Lower lobe of right lung (tissue), 2 donors: ENCODE measurements around the gene GDPD1. TPM values are rescaled to one million over a fixed set of nuclear protein-coding genes. Genes with fewer than 3 reads are reported as not detected.
"Not testable (repeated sequence)": the region's sequence is repeated elsewhere in the genome, so short reads cannot be mapped to it uniquely, and the experiment has no call there.

Experiments used
- ATAC-seq, 2 donors: fragments of 200-7000 bp; cut with Tn5 transposase; one replicate each; pipeline ENCODE4 v1.9.1; 2020 to 2022; ENCODE audit warnings: mild to moderate bottlenecking in 2 of 2, moderate library complexity in 2 of 2
- DNase-seq: peaks from one replicate; pipeline ENCODE4 v3.0.0-alpha.2; 2020
- H3K27ac ChIP-seq: fragments of 200-600 bp; one replicate; pipeline ENCODE4 v1.8.0; 2022
- H3K27me3 ChIP-seq: fragments of 200-600 bp; one replicate; pipeline ENCODE4 v1.8.0; 2022; ENCODE audit warnings: low read depth
- H3K36me3 ChIP-seq: fragments of 200-600 bp; one replicate; pipeline ENCODE4 v1.8.0; 2022; ENCODE audit warnings: mild to moderate bottlenecking
- H3K4me1 ChIP-seq: fragments of 200-600 bp; one replicate; pipeline ENCODE4 v1.8.0; 2022
- H3K4me3 ChIP-seq: fragments of 200-600 bp; one replicate; pipeline ENCODE4 v1.8.0; 2022; ENCODE audit warnings: mild to moderate bottlenecking
- H3K9me3 ChIP-seq: fragments of 200-600 bp; one replicate; pipeline ENCODE4 v1.8.0; 2022
- CTCF ChIP-seq: fragments of 200-600 bp; IDR thresholded peaks from one replicate; pipeline ENCODE4 v1.8.0; 2022; ENCODE audit warnings: antibody characterized with exemption, mild to moderate bottlenecking
- intact Hi-C: fragments of 100-400 bp; cut with DNase I; formaldehyde crosslinking; loops from one replicate; pipeline ENCODE4 v1.11.0; 2022
- total RNA-seq: library from RNA; stranded (reverse); fragmentation: NEBNext Ultra II Directional; extraction: Animal tissue kit (Norgen Biotek cat#: 25700); gene quantifications from one replicate; pipeline ENCODE4 v1.2.1, GENCODE V29; 2021
- donor health status: DM: no; HTN: yes; CAD: no; lungs with severe emphysema.

The GDPD1 gene
- total RNA-seq, 1 donor from 2014 or later, result 5.3 TPM

GRCh38 chr17:59277031-59277430 is 56.7 kb downstream of the GDPD1 start:
- no peaks in the 10 kb centered on the region for H3K9me3 ChIP-seq
- H3K36me3 ChIP-seq, result no peaks in the 10 kb centered on the region
- intact Hi-C loops, result no loop called here
- no peak for TF ChIP-seq CTCF
- peak overlapping the region; percentile 48 for H3K27ac ChIP-seq
- no peak for DNase-seq
- ATAC-seq, result peak; percentile 59 to 61
- H3K4me3 ChIP-seq, result no peak overlapping the region
- no peaks in the 10 kb centered on the region for H3K4me1 ChIP-seq
- H3K27me3 ChIP-seq, result no peaks in the 10 kb centered on the region

- Histone ChIP-seq H3K27ac (peak overlapping the region; percentile 48), H3K36me3 (no peaks in the 10 kb centered on the region)
- ATAC-seq, result peak in 1 of 2 donors; percentile 35
Measured at GRCh38 chr17:59278406-59278805, 58.1 kb downstream of the GDPD1 start.

GRCh38 chr17:59284317-59284716 is 64.0 kb downstream of the GDPD1 start:
- intact Hi-C loops, result no loop called here
- DNase-seq (no peak), ATAC-seq (peak in 1 of 2 donors; percentile 64)
- Histone ChIP-seq H3K27me3 (no peaks in the 10 kb centered on the region), H3K4me1 (no peaks in the 10 kb centered on the region), H3K36me3 (no peaks in the 10 kb centered on the region), H3K4me3 (no peak overlapping the region), H3K9me3 (no peaks in the 10 kb centered on the region), H3K27ac (no peak overlapping the region)
- no peak for TF ChIP-seq CTCF

More at GRCh38 chr17:59278406-59278805, 58.1 kb downstream of the GDPD1 start:
- intact Hi-C loops, result no loop called here
- no peak for DNase-seq
- TF ChIP-seq CTCF, result no peak
- Histone ChIP-seq H3K27me3 (no peaks in the 10 kb centered on the region), H3K4me3 (no peak overlapping the region), H3K9me3 (no peaks in the 10 kb centered on the region), H3K4me1 (no peaks in the 10 kb centered on the region)

- DNase-seq, result no peak
- Histone ChIP-seq H3K4me3 (no peak overlapping the region), H3K27ac (no peak overlapping the region), H3K4me1 (peaks cover 8% of the 10 kb centered on the region), H3K9me3 (no peaks in the 10 kb centered on the region), H3K27me3 (no peaks in the 10 kb centered on the region), H3K36me3 (no peaks in the 10 kb centered on the region)
- intact Hi-C loops, result no loop called here
- TF ChIP-seq CTCF, result no peak
- peak; percentile 38 to 44 for ATAC-seq
Measured at GRCh38 chr17:59287452-59287851, 67.1 kb downstream of the GDPD1 start.

- TF ChIP-seq CTCF, result no peak
- H3K27ac ChIP-seq, result no peak overlapping the region
- intact Hi-C loops, result no loop called here
- H3K4me1 ChIP-seq, result peaks cover 8% of the 10 kb centered on the region
- H3K4me3 ChIP-seq, result no peak overlapping the region
- no peaks in the 10 kb centered on the region for H3K9me3 ChIP-seq
- H3K36me3 ChIP-seq, result no peaks in the 10 kb centered on the region
- no peak for ATAC-seq
- H3K27me3 ChIP-seq, result no peaks in the 10 kb centered on the region
- DNase-seq, result no peak
Measured at GRCh38 chr17:59287891-59288290, 67.6 kb downstream of the GDPD1 start.

- H3K4me1 ChIP-seq, result peaks cover 8% of the 10 kb centered on the region
- H3K9me3 ChIP-seq, result no peaks in the 10 kb centered on the region
- intact Hi-C loops, result no loop called here
- ATAC-seq, result no peak
- no peaks in the 10 kb centered on the region for H3K36me3 ChIP-seq
- no peaks in the 10 kb centered on the region for H3K27me3 ChIP-seq
- no peak for DNase-seq
- TF ChIP-seq CTCF, result no peak
- H3K27ac ChIP-seq, result peak overlapping the region; percentile 77
- H3K4me3 ChIP-seq, result no peak overlapping the region
Measured at GRCh38 chr17:59289981-59290301, 69.6 kb downstream of the GDPD1 start.

GRCh38 chr17:59290302-59290998 is 70.1 kb downstream of the GDPD1 start:
- DNase-seq, intact Hi-C loops, H3K27me3 ChIP-seq, H3K4me3 ChIP-seq, H3K4me1 ChIP-seq, H3K9me3 ChIP-seq, H3K36me3 ChIP-seq: not testable (repeated sequence)
- peak overlapping the region; percentile 77 for H3K27ac ChIP-seq
- ATAC-seq, result peak; percentile 70 to 81
